Neutrophil (primary cell): Measurements from ENCODE around the gene FLNC.

Source experiments
- H3K27ac ChIP-seq: fragments of 200-600 bp; sonication (generic); 2 replicates; pipeline ENCODE4 v1.5.1; 2016; ENCODE audit warnings: mild to moderate bottlenecking, moderate library complexity
- H3K27me3 ChIP-seq: fragments of 200-600 bp; sonication (generic); 2 replicates; pipeline ENCODE4 v1.6.0; 2016; ENCODE audit warnings: mild to moderate bottlenecking
- H3K36me3 ChIP-seq: fragments of 200-600 bp; sonication (generic); 2 replicates; pipeline ENCODE4 v1.5.1; 2017
- H3K4me1 ChIP-seq, 2 experiments: fragments of 200-600 bp in 1 of 2; sonication (generic) in 1 of 2; 1 replicate in 1 of 2; 2 replicates in 1 of 2; pipeline versions ENCODE4 v1.5.1 to v1.6.1; 2013 to 2016; ENCODE audit warnings: low read depth in 1 of 2, low read length in 1 of 2, mild to moderate bottlenecking in 1 of 2, moderate library complexity in 1 of 2; ENCODE audit not compliant: control insufficient read depth in 1 of 2, insufficient read depth in 1 of 2
- H3K4me3 ChIP-seq, 2 experiments: fragments of 200-600 bp in 1 of 2; sonication (generic) in 1 of 2; 1 replicate in 1 of 2; 2 replicates in 1 of 2; pipeline ENCODE4 v1.5.1; 2013 to 2016; ENCODE audit warnings: low read depth in 1 of 2, low read length in 1 of 2, mild to moderate bottlenecking in 1 of 2, moderate library complexity in 1 of 2
- H3K9me3 ChIP-seq: fragments of 200-600 bp; sonication (generic); 2 replicates; pipeline ENCODE4 v1.5.1; 2016
- CTCF ChIP-seq: fragments of 200-600 bp; sonication (generic); IDR thresholded peaks from 2 replicates; pipeline ENCODE4 v1.5.1; 2016; ENCODE audit warnings: antibody characterized with exemption

Gene FLNC

GRCh38 chr7:128887169-128888038 lies 57.2 kb downstream of the FLNC start:
- Histone ChIP-seq H3K27me3 (peaks cover 67% of the 10 kb centered on the region), H3K36me3 (no peaks in the 10 kb centered on the region), H3K4me1 (peaks cover 0 to 6% of the 10 kb centered on the region in 2 experiments), H3K4me3 (no peak overlapping the region), H3K27ac (no peak overlapping the region), H3K9me3 (no peaks in the 10 kb centered on the region)
- no peak for TF ChIP-seq CTCF

- peaks cover 75% of the 10 kb centered on the region for H3K27me3 ChIP-seq
- no peaks in the 10 kb centered on the region for H3K36me3 ChIP-seq
- H3K27ac ChIP-seq: no peak overlapping the region
- no peak for TF ChIP-seq CTCF
- no peaks in the 10 kb centered on the region for H3K9me3 ChIP-seq
- H3K4me1 ChIP-seq: peaks cover 0 to 6% of the 10 kb centered on the region in 2 experiments
- no peak overlapping the region for H3K4me3 ChIP-seq
Observed at GRCh38 chr7:128888039-128888755, 58.0 kb downstream of the FLNC start.

GRCh38 chr7:128888756-128889095 lies 58.5 kb downstream of the FLNC start:
- TF ChIP-seq CTCF: no peak
- no peak overlapping the region for H3K27ac ChIP-seq
- H3K4me3 ChIP-seq: no peak overlapping the region
- peaks cover 76% of the 10 kb centered on the region for H3K27me3 ChIP-seq
- peaks cover 0 to 6% of the 10 kb centered on the region in 2 experiments for H3K4me1 ChIP-seq
- H3K9me3 ChIP-seq: no peaks in the 10 kb centered on the region
- H3K36me3 ChIP-seq: no peaks in the 10 kb centered on the region

- no peaks in the 10 kb centered on the region for H3K36me3 ChIP-seq
- H3K9me3 ChIP-seq: no peaks in the 10 kb centered on the region
- TF ChIP-seq CTCF: no peak
- H3K4me3 ChIP-seq: no peak overlapping the region
- no peak overlapping the region for H3K27ac ChIP-seq
- peaks cover 76% of the 10 kb centered on the region for H3K27me3 ChIP-seq
- H3K4me1 ChIP-seq: peaks cover 0 to 6% of the 10 kb centered on the region in 2 experiments
Observed at GRCh38 chr7:128889121-128889520, 58.9 kb downstream of the FLNC start.

GRCh38 chr7:128890306-128891109 lies 60.3 kb downstream of the FLNC start:
- H3K27me3 ChIP-seq: peaks cover 76% of the 10 kb centered on the region
- no peak overlapping the region for H3K4me3 ChIP-seq
- no peaks in the 10 kb centered on the region for H3K9me3 ChIP-seq
- peaks cover 0 to 6% of the 10 kb centered on the region in 2 experiments for H3K4me1 ChIP-seq
- H3K27ac ChIP-seq: no peak overlapping the region
- no peaks in the 10 kb centered on the region for H3K36me3 ChIP-seq
- no peak for TF ChIP-seq CTCF
